Endothelial cell of umbilical vein (primary cell): ENCODE measurements around the gene BCL11A.

Experiments
- EZH2 ChIP-seq: IDR thresholded peaks from 2 replicates; pipeline ENCODE4 v1.6.1; 2012; ENCODE audit warnings: borderline replicate concordance, low read depth, mild to moderate bottlenecking, moderate library complexity, low read length, inconsistent platforms; ENCODE audit not compliant: severe bottlenecking
- JUN ChIP-seq: IDR thresholded peaks from 2 replicates; pipeline ENCODE4 v1.6.1; 2011; ENCODE audit warnings: borderline replicate concordance, low read depth; ENCODE audit not compliant: insufficient read length, insufficient read depth
- POLR2A ChIP-seq: IDR thresholded peaks from 2 replicates; pipeline ENCODE4 v1.6.1; 2012; ENCODE audit warnings: low read depth, mild to moderate bottlenecking, control low read depth, low read length
- POLR2AphosphoS5 ChIP-seq: IDR thresholded peaks from 2 replicates; pipeline ENCODE4 v1.6.1; 2012; ENCODE audit warnings: low read depth, mild to moderate bottlenecking, control low read depth, low read length, moderate library complexity; ENCODE audit not compliant: insufficient read depth
- TF ChIP-seq, protein P1 (sequence below), 2 donors: IDR thresholded peaks; 1 replicate in 1 of 2; 2 replicates in 1 of 2; pipeline ENCODE4 v1.5.1; 2011; ENCODE audit warnings: low read length in 2 of 2, mild to moderate bottlenecking in 2 of 2, moderate library complexity in 2 of 2, control low read depth in 1 of 2, inconsistent platforms in 1 of 2, low read depth in 1 of 2; ENCODE audit not compliant: insufficient read depth in 1 of 2; ENCODE audit errors: extremely low read depth in 1 of 2
- TF ChIP-seq, protein P2 (sequence below): IDR thresholded peaks from 2 replicates; pipeline ENCODE4 v1.6.1; 2011; ENCODE audit not compliant: insufficient read depth, insufficient read length

DNA sequence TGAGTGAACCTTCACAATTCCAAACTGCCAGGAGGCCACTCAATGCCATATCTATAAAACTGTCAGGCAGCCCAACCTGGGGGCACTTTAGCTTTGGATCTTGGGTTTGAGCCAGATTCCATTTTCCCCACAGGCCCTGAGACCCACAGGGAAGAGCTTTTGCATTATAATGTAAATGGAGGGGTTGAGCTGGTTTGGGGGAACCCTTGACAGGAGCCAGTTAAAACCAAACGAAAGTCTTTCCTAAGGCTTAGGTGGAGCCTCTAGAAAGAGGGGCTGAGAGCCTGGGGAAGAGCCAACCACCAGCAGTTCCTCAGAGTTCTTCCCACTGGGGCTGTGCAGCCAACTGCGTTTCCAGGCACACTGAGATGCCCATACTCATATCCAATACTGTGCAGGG lies 42.7 kb downstream of the BCL11A start:
- TF ChIP-seq, protein P1, sequence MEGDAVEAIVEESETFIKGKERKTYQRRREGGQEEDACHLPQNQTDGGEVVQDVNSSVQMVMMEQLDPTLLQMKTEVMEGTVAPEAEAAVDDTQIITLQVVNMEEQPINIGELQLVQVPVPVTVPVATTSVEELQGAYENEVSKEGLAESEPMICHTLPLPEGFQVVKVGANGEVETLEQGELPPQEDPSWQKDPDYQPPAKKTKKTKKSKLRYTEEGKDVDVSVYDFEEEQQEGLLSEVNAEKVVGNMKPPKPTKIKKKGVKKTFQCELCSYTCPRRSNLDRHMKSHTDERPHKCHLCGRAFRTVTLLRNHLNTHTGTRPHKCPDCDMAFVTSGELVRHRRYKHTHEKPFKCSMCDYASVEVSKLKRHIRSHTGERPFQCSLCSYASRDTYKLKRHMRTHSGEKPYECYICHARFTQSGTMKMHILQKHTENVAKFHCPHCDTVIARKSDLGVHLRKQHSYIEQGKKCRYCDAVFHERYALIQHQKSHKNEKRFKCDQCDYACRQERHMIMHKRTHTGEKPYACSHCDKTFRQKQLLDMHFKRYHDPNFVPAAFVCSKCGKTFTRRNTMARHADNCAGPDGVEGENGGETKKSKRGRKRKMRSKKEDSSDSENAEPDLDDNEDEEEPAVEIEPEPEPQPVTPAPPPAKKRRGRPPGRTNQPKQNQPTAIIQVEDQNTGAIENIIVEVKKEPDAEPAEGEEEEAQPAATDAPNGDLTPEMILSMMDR (IDR thresholded peaks at IDR 0.05; ENCODE audit: extremely low read depth in 1 of 2, insufficient read depth in 1 of 2, low read depth in 1 of 2, low read length in 2 of 2) = no peak
- no peak for TF ChIP-seq POLR2A
- TF ChIP-seq JUN = no peak
- no peak for TF ChIP-seq EZH2
- TF ChIP-seq, protein P2, sequence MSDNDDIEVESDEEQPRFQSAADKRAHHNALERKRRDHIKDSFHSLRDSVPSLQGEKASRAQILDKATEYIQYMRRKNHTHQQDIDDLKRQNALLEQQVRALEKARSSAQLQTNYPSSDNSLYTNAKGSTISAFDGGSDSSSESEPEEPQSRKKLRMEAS = no peak
- TF ChIP-seq POLR2AphosphoS5 = no peak
